Measurements from ENCODE around the gene PICALM. TPM values are rescaled to one million over a fixed set of nuclear protein-coding genes. Genes with fewer than 3 reads are reported as not detected.

Gene PICALM
- polyA plus RNA-seq, 3 donors = 62.4 to 241 (median 81.0) TPM

GRCh38 chr11:85967457-85967856 lies 101.4 kb downstream of the PICALM start:
- Histone ChIP-seq H2AFZ (ENCODE audit: insufficient read depth, low read depth, low read length, poor library complexity, severe bottlenecking) (no peak overlapping the region), H3K79me2 (ENCODE audit: insufficient read depth, low read length) (peaks cover 96% of the 10 kb centered on the region), H3K36me3 (replicated peaks in 1 of 2; ENCODE audit: control insufficient read depth in 1 of 2, insufficient read depth in 2 of 2, low read length in 2 of 2) (peaks cover 97 to 100% of the 10 kb centered on the region in 2 donors), H3K4me3 (replicated peaks in 1 of 3; ENCODE audit: low read depth in 2 of 3, low read length in 3 of 3) (no peak overlapping the region), H4K20me1 (ENCODE audit: insufficient read depth, low read length) (peaks cover 100% of the 10 kb centered on the region), H3K27me3 (ENCODE audit: control insufficient read depth in 2 of 2, insufficient read depth in 2 of 2, low read length in 2 of 2) (no peaks in the 10 kb centered on the region), H3K4me1 (ENCODE audit: control insufficient read depth in 1 of 2, insufficient read depth in 2 of 2, low read length in 2 of 2) (no peaks in the 10 kb centered on the region), H3K9ac (ENCODE audit: insufficient read depth, low read length, poor library complexity, severe bottlenecking) (no peak overlapping the region), H3K27ac (ENCODE audit: low read depth in 1 of 2, low read length in 2 of 2) (no peak overlapping the region), H3K4me2 (replicated peaks; ENCODE audit: extremely low read depth, low read length, poor library complexity, severe bottlenecking) (no peak overlapping the region), H3K9me3 (replicated peaks in 1 of 2; ENCODE audit: control insufficient read depth in 1 of 2, insufficient read depth in 1 of 2, low read length in 2 of 2) (no peaks in the 10 kb centered on the region)
- no peak for TF ChIP-seq CTCF (IDR thresholded peaks at IDR 0.05)
- Mint-ChIP-seq H3K27ac (peak overlapping the region in 1 of 7 donors; percentile 59), H3K36me3 (peaks cover 85 to 93% of the 10 kb centered on the region in 2 donors), H3K4me1 (no peaks in the 10 kb centered on the region), H3K27me3 (ENCODE audit: low read depth in 3 of 3) (no peaks in the 10 kb centered on the region), H3K4me3 (no peak overlapping the region), H3K9me3 (no peaks in the 10 kb centered on the region)
- no peak for DNase-seq
- intact Hi-C loops (cut with micrococcal nuclease) = loop anchor here in 1 of 2 donors (10.0 kb wide), 1 partner anchor 47 kb away; no protein-coding TSS in a partner anchor
- WGBS (ENCODE audit: insufficient coverage) = 100% methylated on average over 3 of the region's 5 CpGs

DNA sequence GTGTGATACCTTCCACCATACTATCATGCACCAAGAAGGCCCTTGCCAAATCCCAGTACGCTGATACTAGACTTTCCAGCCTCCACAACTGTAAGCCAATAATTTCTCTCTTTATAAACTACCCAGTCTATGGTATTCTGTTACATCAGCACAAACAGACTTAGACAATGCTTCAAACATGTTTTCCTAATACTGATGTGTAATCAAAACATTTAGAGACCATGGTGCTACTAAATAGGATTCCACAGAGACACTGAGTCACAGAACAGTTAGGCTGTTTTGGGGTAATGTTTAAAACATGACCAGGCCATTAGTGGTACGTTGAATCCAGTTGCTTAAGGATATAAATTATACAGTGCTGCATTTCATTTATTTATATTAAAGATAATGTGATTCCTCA lies 103.7 kb downstream of the PICALM start:
- Histone ChIP-seq H3K9ac (ENCODE audit: insufficient read depth, low read length, poor library complexity, severe bottlenecking) (no peak overlapping the region), H3K27me3 (ENCODE audit: control insufficient read depth in 2 of 2, insufficient read depth in 2 of 2, low read length in 2 of 2) (no peaks in the 10 kb centered on the region), H2AFZ (ENCODE audit: insufficient read depth, low read depth, low read length, poor library complexity, severe bottlenecking) (no peak overlapping the region), H3K9me3 (replicated peaks in 1 of 2; ENCODE audit: control insufficient read depth in 1 of 2, insufficient read depth in 1 of 2, low read length in 2 of 2) (no peaks in the 10 kb centered on the region), H3K4me3 (replicated peaks in 1 of 3; ENCODE audit: low read depth in 2 of 3, low read length in 3 of 3) (no peak overlapping the region), H3K36me3 (replicated peaks in 1 of 2; ENCODE audit: control insufficient read depth in 1 of 2, insufficient read depth in 2 of 2, low read length in 2 of 2) (peaks cover 98 to 100% of the 10 kb centered on the region in 2 donors), H3K27ac (ENCODE audit: low read depth in 1 of 2, low read length in 2 of 2) (no peak overlapping the region), H4K20me1 (ENCODE audit: insufficient read depth, low read length) (peaks cover 100% of the 10 kb centered on the region), H3K4me2 (replicated peaks; ENCODE audit: extremely low read depth, low read length, poor library complexity, severe bottlenecking) (no peak overlapping the region), H3K79me2 (ENCODE audit: insufficient read depth, low read length) (peaks cover 94% of the 10 kb centered on the region), H3K4me1 (ENCODE audit: control insufficient read depth in 1 of 2, insufficient read depth in 2 of 2, low read length in 2 of 2) (no peaks in the 10 kb centered on the region)
- Mint-ChIP-seq H3K27me3 (ENCODE audit: low read depth in 3 of 3) (no peaks in the 10 kb centered on the region), H3K27ac (peak overlapping the region in 1 of 7 donors; percentile 61), H3K9me3 (peaks cover 0 to 2% (median 0%) of the 10 kb centered on the region in 7 donors), H3K4me1 (no peaks in the 10 kb centered on the region), H3K36me3 (peaks cover 83 to 94% of the 10 kb centered on the region in 2 donors), H3K4me3 (no peak overlapping the region)
- no peak for DNase-seq
- TF ChIP-seq CTCF (IDR thresholded peaks at IDR 0.05) = no peak
- intact Hi-C loops (cut with micrococcal nuclease) = loop anchor here in 1 of 2 donors (10.0 kb wide), 1 partner anchor 50 kb away; no protein-coding TSS in a partner anchor
- WGBS (ENCODE audit: insufficient coverage) = 100% methylated on average over 1 of the region's 2 CpGs
